ENCODE measurements around the gene SCPEP1. TPM values are rescaled to one million over a fixed set of nuclear protein-coding genes. Genes with fewer than 3 reads are reported as not detected.

Gene SCPEP1
- total RNA-seq, 1 experiment from 2014 or later, result 29.6 TPM

DNA sequence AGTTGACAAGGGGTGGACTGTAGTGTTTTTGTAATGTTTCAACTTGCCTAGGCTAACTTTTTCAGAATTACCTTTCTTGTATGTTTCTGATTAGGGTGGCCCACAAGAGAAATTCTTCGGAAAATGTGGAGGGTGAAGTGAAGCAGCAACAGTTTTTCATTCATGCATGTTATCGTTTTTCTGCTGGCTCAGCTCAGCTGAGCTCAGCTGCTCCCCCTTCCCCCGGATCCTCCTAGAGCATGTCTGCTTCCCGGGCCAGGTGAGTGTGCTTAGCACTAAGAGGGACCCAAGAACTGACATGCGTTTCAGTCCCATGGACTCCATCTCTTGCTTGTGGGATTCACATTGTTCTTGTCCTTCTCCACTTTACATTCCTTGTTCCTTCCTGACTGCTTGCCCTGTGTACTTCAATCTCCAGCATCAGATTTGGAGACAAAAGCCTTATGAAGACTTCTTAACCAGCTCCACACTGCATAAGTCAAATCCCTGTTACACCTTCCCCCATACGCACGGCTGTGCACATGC is 33.6 kb downstream of the SCPEP1 start:
- Mint-ChIP-seq H3K9me3 (peaks cover 0 to 5% of the 10 kb centered on the region in 2 experiments; a peak in 1 of 5 replicates), H3K27me3 (ENCODE audit: low read depth) (no peaks in the 10 kb centered on the region), H3K36me3 (ENCODE audit: insufficient read depth in 1 of 3, low read depth in 3 of 3) (peaks cover 0 to 9% (median 0%) of the 10 kb centered on the region in 3 experiments; a peak in 3 of 7 replicates), H3K27ac (no peak overlapping the region), H3K4me1 (peaks cover 29 to 30% of the 10 kb centered on the region in 2 experiments), H3K4me3 (no peak overlapping the region)
- Histone ChIP-seq H3K23me2 (ENCODE audit: insufficient read length, low read depth, low read length, poor library complexity, severe bottlenecking) (no peaks in the 10 kb centered on the region), H2BK12ac (ENCODE audit: insufficient read length, low read depth, low read length) (no peak overlapping the region), H4K91ac (ENCODE audit: insufficient read length, low read depth, low read length) (no peak overlapping the region), H3K27ac (ENCODE audit: insufficient read length, low read depth, low read length) (no peak overlapping the region), H3K79me1 (ENCODE audit: insufficient read depth, low read depth, low read length, poor library complexity, severe bottlenecking) (no peaks in the 10 kb centered on the region), H2BK20ac (ENCODE audit: low read depth, low read length, poor library complexity, severe bottlenecking) (no peak overlapping the region), H3K23ac (ENCODE audit: insufficient read length, low read depth, low read length) (no peak overlapping the region), H4K20me1 (ENCODE audit: control insufficient read depth, insufficient read depth, insufficient read length) (no peaks in the 10 kb centered on the region), H3K27me3 (ENCODE audit: insufficient read depth, low read length) (no peaks in the 10 kb centered on the region), H3K4me2 (ENCODE audit: insufficient read depth, insufficient read length, low read length) (no peak overlapping the region), H3T11ph (ENCODE audit: low read length) (no peak overlapping the region), H3K4ac (ENCODE audit: low read depth, low read length) (no peak overlapping the region), H2BK120ac (ENCODE audit: low read depth, low read length, poor library complexity, severe bottlenecking) (no peak overlapping the region), H3K9ac (ENCODE audit: extremely low read depth, insufficient read length, low read length) (no peak overlapping the region), H3K18ac (ENCODE audit: insufficient read length, low read depth, low read length) (no peak overlapping the region), H3K4me1 (ENCODE audit: insufficient read depth, low read length) (peaks cover 10% of the 10 kb centered on the region; the same call in 1 of the 2 replicates), H2AFZ (ENCODE audit: low read length) (no peak overlapping the region), H3K9me3 (ENCODE audit: control insufficient read depth, low read depth, low read length) (no peaks in the 10 kb centered on the region), H3K56ac (ENCODE audit: insufficient read length, low read depth, low read length) (no peak overlapping the region), H4K8ac (replicated peaks; ENCODE audit: insufficient read length, low read depth, low read length) (no peak overlapping the region), H2AK5ac (ENCODE audit: insufficient read length, low read length) (no peak overlapping the region), H2BK15ac (ENCODE audit: low read depth, low read length) (no peak overlapping the region), H2BK5ac (ENCODE audit: insufficient read length, low read length) (no peak overlapping the region), H3K14ac (ENCODE audit: insufficient read depth, low read length) (no peak overlapping the region), H4K5ac (ENCODE audit: insufficient read length, low read depth, low read length) (no peak overlapping the region), H3K79me2 (ENCODE audit: insufficient read depth, low read length) (no peaks in the 10 kb centered on the region)
- DNase-seq, result peak; percentile 47
- TF ChIP-seq, protein P1, sequence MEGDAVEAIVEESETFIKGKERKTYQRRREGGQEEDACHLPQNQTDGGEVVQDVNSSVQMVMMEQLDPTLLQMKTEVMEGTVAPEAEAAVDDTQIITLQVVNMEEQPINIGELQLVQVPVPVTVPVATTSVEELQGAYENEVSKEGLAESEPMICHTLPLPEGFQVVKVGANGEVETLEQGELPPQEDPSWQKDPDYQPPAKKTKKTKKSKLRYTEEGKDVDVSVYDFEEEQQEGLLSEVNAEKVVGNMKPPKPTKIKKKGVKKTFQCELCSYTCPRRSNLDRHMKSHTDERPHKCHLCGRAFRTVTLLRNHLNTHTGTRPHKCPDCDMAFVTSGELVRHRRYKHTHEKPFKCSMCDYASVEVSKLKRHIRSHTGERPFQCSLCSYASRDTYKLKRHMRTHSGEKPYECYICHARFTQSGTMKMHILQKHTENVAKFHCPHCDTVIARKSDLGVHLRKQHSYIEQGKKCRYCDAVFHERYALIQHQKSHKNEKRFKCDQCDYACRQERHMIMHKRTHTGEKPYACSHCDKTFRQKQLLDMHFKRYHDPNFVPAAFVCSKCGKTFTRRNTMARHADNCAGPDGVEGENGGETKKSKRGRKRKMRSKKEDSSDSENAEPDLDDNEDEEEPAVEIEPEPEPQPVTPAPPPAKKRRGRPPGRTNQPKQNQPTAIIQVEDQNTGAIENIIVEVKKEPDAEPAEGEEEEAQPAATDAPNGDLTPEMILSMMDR (conservative IDR thresholded peaks at IDR 0.05), result no peak
- WGBS (ENCODE audit: extremely low coverage, insufficient read length, low lambda C conversion rate), result no CpG with 5 or more reads among the region's 7 CpGs
